Measurements from ENCODE around the gene MLIP.
"Not testable (repeated sequence)": the region's sequence is repeated elsewhere in the genome, so short reads cannot be mapped to it uniquely, and the experiment has no call there.

DNA sequence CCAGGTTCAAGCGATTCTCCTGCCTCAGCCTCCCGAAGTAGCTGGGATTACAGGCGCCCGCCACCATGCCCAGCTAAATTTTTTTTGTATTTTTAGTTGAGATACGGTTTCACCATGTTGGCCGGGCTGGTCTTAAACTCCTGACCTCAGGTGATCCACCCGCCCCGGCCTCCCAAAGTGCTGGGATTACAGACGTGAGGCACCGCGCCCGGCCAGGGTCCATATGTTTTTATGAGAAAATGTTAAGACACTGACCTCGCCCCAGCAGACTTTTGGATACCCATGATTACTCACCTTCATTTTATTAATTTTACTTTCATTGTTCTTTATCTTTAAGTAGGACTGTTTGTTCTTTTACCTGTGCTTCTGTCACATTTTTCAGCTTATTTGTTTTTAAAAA, 29.7 kb upstream of the MLIP start:
- TF ChIP-seq GABPA (IDR thresholded peaks at IDR 0.05; ENCODE audit: low read depth); POLR2AphosphoS5 (IDR thresholded peaks at IDR 0.05; ENCODE audit: low read depth); SPI1 (IDR thresholded peaks at IDR 0.05; ENCODE audit: borderline replicate concordance, low read depth): not testable (repeated sequence)
- TF ChIP-seq, protein P1, sequence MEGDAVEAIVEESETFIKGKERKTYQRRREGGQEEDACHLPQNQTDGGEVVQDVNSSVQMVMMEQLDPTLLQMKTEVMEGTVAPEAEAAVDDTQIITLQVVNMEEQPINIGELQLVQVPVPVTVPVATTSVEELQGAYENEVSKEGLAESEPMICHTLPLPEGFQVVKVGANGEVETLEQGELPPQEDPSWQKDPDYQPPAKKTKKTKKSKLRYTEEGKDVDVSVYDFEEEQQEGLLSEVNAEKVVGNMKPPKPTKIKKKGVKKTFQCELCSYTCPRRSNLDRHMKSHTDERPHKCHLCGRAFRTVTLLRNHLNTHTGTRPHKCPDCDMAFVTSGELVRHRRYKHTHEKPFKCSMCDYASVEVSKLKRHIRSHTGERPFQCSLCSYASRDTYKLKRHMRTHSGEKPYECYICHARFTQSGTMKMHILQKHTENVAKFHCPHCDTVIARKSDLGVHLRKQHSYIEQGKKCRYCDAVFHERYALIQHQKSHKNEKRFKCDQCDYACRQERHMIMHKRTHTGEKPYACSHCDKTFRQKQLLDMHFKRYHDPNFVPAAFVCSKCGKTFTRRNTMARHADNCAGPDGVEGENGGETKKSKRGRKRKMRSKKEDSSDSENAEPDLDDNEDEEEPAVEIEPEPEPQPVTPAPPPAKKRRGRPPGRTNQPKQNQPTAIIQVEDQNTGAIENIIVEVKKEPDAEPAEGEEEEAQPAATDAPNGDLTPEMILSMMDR (IDR thresholded peaks at IDR 0.05; ENCODE audit: insufficient read depth, low read length), result not testable (repeated sequence)
- TF ChIP-seq, protein P2, sequence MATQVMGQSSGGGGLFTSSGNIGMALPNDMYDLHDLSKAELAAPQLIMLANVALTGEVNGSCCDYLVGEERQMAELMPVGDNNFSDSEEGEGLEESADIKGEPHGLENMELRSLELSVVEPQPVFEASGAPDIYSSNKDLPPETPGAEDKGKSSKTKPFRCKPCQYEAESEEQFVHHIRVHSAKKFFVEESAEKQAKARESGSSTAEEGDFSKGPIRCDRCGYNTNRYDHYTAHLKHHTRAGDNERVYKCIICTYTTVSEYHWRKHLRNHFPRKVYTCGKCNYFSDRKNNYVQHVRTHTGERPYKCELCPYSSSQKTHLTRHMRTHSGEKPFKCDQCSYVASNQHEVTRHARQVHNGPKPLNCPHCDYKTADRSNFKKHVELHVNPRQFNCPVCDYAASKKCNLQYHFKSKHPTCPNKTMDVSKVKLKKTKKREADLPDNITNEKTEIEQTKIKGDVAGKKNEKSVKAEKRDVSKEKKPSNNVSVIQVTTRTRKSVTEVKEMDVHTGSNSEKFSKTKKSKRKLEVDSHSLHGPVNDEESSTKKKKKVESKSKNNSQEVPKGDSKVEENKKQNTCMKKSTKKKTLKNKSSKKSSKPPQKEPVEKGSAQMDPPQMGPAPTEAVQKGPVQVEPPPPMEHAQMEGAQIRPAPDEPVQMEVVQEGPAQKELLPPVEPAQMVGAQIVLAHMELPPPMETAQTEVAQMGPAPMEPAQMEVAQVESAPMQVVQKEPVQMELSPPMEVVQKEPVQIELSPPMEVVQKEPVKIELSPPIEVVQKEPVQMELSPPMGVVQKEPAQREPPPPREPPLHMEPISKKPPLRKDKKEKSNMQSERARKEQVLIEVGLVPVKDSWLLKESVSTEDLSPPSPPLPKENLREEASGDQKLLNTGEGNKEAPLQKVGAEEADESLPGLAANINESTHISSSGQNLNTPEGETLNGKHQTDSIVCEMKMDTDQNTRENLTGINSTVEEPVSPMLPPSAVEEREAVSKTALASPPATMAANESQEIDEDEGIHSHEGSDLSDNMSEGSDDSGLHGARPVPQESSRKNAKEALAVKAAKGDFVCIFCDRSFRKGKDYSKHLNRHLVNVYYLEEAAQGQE (IDR thresholded peaks at IDR 0.05; ENCODE audit: insufficient replicate concordance, low read depth), result not testable (repeated sequence)
